ENCODE measurements around the gene DHTKD1. TPM values are rescaled to one million over a fixed set of nuclear protein-coding genes. Genes with fewer than 3 reads are reported as not detected.

DHTKD1 gene
- total and polyA plus RNA-seq, 4 donors, result 26.2 to 119 (median 43.0) TPM

DNA sequence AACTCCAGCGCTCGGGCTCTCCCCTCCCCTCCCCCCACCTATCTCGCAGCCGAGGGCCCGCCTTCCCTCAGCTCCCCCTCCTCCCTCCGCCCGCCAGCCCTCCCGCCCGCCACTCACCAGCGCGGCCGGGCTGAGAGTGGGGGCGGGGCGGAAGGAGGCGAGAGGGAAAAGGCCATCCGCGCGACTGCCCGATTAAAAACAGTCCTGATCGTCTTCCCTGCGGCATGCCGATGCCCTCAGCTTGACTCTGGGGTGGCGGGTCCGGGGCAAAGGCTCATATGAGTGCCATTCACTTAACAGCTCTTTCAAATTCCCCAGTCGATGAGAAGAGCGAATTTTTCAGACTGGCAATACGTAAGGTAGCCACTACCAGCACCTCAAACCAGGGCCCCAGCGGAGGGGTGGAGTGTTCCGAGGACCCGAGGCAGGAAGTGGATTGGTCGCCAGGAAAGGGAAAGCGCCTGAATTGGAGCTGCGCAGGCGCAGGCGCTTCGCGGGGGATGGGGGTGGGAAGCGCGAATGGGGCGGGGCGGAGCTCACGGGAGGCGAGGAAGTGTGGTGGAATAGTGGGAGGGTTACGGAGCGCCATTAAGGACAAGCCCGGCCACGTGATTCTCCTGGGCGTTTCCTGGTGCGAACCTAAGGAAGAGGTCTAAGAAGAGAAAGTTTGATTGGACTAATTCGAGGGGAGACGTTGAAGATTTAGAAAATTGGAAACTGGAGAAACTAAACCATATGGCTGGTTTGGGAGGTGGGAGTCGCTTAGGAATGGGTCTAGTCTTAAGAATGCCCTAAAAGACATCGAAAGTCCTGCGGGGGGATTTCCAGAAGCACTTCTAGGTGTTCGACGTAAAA lies 25.7 kb upstream of the DHTKD1 start, which contains the start of gene UPF2:
Gene UPF2, minus strand, starts transcription at position 13 of the 855 bp plus-strand sequence. CDS start 7,386 bp downstream, outside the sequence.
- no peaks in the 10 kb centered on the region for H3K36me3 ChIP-seq (ENCODE audit: control insufficient read depth in 4 of 4, insufficient read depth in 3 of 4, low read depth in 1 of 4, low read length in 3 of 4)
- TF ChIP-seq TAF1 (conservative IDR thresholded peaks at IDR 0.05) (peak; percentile 30), RAD21 (IDR thresholded peaks at IDR 0.05) (peak; percentile 15 to 17), JUND (IDR thresholded peaks at IDR 0.05) (no peak), SP1 (IDR thresholded peaks at IDR 0.05) (peak; percentile 90), NR2F2 (IDR thresholded peaks at IDR 0.05) (no peak), GABPA (IDR thresholded peaks at IDR 0.05 in 1 of 2, conservative IDR thresholded peaks at IDR 0.05 in 1 of 2) (peak; percentile 39 to 87), FOXA2 (IDR thresholded peaks at IDR 0.05) (peak; percentile 32), EGR1 (IDR thresholded peaks at IDR 0.05; ENCODE audit: low read depth in 2 of 2) (peak; percentile 61 to 65), HNF4A (conservative IDR thresholded peaks at IDR 0.05) (no peak), YY1 (IDR thresholded peaks at IDR 0.05) (peak; percentile 91), FOXA1 (IDR thresholded peaks at IDR 0.05) (peak; percentile 9), RXRA (IDR thresholded peaks at IDR 0.05) (peak; percentile 42 to 56), HNF4G (IDR thresholded peaks at IDR 0.05) (no peak)
- TF ChIP-seq, protein P1, sequence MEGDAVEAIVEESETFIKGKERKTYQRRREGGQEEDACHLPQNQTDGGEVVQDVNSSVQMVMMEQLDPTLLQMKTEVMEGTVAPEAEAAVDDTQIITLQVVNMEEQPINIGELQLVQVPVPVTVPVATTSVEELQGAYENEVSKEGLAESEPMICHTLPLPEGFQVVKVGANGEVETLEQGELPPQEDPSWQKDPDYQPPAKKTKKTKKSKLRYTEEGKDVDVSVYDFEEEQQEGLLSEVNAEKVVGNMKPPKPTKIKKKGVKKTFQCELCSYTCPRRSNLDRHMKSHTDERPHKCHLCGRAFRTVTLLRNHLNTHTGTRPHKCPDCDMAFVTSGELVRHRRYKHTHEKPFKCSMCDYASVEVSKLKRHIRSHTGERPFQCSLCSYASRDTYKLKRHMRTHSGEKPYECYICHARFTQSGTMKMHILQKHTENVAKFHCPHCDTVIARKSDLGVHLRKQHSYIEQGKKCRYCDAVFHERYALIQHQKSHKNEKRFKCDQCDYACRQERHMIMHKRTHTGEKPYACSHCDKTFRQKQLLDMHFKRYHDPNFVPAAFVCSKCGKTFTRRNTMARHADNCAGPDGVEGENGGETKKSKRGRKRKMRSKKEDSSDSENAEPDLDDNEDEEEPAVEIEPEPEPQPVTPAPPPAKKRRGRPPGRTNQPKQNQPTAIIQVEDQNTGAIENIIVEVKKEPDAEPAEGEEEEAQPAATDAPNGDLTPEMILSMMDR (IDR thresholded peaks at IDR 0.05; ENCODE audit: low read depth, low read length, missing input control), result no peak
- TF ChIP-seq, protein P2, sequence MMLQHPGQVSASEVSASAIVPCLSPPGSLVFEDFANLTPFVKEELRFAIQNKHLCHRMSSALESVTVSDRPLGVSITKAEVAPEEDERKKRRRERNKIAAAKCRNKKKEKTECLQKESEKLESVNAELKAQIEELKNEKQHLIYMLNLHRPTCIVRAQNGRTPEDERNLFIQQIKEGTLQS (IDR thresholded peaks at IDR 0.05), result no peak
- TF ChIP-seq, protein P3, sequence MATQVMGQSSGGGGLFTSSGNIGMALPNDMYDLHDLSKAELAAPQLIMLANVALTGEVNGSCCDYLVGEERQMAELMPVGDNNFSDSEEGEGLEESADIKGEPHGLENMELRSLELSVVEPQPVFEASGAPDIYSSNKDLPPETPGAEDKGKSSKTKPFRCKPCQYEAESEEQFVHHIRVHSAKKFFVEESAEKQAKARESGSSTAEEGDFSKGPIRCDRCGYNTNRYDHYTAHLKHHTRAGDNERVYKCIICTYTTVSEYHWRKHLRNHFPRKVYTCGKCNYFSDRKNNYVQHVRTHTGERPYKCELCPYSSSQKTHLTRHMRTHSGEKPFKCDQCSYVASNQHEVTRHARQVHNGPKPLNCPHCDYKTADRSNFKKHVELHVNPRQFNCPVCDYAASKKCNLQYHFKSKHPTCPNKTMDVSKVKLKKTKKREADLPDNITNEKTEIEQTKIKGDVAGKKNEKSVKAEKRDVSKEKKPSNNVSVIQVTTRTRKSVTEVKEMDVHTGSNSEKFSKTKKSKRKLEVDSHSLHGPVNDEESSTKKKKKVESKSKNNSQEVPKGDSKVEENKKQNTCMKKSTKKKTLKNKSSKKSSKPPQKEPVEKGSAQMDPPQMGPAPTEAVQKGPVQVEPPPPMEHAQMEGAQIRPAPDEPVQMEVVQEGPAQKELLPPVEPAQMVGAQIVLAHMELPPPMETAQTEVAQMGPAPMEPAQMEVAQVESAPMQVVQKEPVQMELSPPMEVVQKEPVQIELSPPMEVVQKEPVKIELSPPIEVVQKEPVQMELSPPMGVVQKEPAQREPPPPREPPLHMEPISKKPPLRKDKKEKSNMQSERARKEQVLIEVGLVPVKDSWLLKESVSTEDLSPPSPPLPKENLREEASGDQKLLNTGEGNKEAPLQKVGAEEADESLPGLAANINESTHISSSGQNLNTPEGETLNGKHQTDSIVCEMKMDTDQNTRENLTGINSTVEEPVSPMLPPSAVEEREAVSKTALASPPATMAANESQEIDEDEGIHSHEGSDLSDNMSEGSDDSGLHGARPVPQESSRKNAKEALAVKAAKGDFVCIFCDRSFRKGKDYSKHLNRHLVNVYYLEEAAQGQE (IDR thresholded peaks at IDR 0.05), result no peak
- TF ChIP-seq, protein P4, sequence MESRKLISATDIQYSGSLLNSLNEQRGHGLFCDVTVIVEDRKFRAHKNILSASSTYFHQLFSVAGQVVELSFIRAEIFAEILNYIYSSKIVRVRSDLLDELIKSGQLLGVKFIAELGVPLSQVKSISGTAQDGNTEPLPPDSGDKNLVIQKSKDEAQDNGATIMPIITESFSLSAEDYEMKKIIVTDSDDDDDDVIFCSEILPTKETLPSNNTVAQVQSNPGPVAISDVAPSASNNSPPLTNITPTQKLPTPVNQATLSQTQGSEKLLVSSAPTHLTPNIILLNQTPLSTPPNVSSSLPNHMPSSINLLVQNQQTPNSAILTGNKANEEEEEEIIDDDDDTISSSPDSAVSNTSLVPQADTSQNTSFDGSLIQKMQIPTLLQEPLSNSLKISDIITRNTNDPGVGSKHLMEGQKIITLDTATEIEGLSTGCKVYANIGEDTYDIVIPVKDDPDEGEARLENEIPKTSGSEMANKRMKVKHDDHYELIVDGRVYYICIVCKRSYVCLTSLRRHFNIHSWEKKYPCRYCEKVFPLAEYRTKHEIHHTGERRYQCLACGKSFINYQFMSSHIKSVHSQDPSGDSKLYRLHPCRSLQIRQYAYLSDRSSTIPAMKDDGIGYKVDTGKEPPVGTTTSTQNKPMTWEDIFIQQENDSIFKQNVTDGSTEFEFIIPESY (IDR thresholded peaks at IDR 0.05), result peak; percentile 95
- TF ChIP-seq, protein P5, sequence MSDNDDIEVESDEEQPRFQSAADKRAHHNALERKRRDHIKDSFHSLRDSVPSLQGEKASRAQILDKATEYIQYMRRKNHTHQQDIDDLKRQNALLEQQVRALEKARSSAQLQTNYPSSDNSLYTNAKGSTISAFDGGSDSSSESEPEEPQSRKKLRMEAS (IDR thresholded peaks at IDR 0.05), result peak; percentile 84
- 3% methylated on average over 56 of the region's 56 CpGs for WGBS

More for the DNA sequence above, 25.7 kb upstream of the DHTKD1 start, which contains the start of gene UPF2:
- peak; percentile 98 for DNase-seq (ENCODE audit: low spot score)
- Histone ChIP-seq H3K9me3 (ENCODE audit: control insufficient read depth in 4 of 4, low read length in 3 of 4) (no peaks in the 10 kb centered on the region), H3K27me3 (ENCODE audit: control insufficient read depth in 4 of 4, insufficient read depth in 4 of 4, low read length in 3 of 4) (no peaks in the 10 kb centered on the region), H3K9ac (ENCODE audit: low read depth in 1 of 2, low read length in 2 of 2) (peak within 1 kb of the TSS; percentile 70 to 95), H3K4me3 (ENCODE audit: low read depth in 1 of 3, low read length in 3 of 3) (peak within 1 kb of the TSS; percentile 93 to 96 (median 95)), H3K4me1 (ENCODE audit: control insufficient read depth in 4 of 4, insufficient read depth in 4 of 4, low read length in 3 of 4) (peaks cover 6 to 29% (median 17%) of the 10 kb centered on the region in 4 donors), H3K27ac (ENCODE audit: low read depth in 1 of 2, low read length in 2 of 2) (peak within 1 kb of the TSS; percentile 99 to 100)

All from liver (tissue), 9 donors.